Subcutaneous abdominal adipose tissue (tissue), 5 donors: ENCODE results near the gene JMJD1C.

Source experiments
- H3K27ac ChIP-seq: one replicate; pipeline ENCODE4 v1.7.0; 2013; ENCODE audit warnings: low read depth, mild to moderate bottlenecking, inconsistent platforms, low read length, moderate library complexity
- H3K27me3 ChIP-seq, 5 donors: one replicate each; pipeline ENCODE4 v1.7.0; 2013; ENCODE audit warnings: low read length in 5 of 5, inconsistent platforms in 1 of 5; ENCODE audit not compliant: control insufficient read depth in 5 of 5, insufficient read depth in 4 of 5
- H3K36me3 ChIP-seq, 5 donors: one replicate each; pipeline ENCODE4 v1.7.0; 2013; ENCODE audit warnings: low read length in 5 of 5; ENCODE audit not compliant: control insufficient read depth in 5 of 5, insufficient read depth in 5 of 5
- H3K4me1 ChIP-seq, 5 donors: one replicate each; pipeline ENCODE4 v1.7.0; 2013; ENCODE audit warnings: low read length in 5 of 5, mild to moderate bottlenecking in 3 of 5, moderate library complexity in 1 of 5; ENCODE audit not compliant: control insufficient read depth in 5 of 5, insufficient read depth in 5 of 5
- H3K4me3 ChIP-seq, 5 donors: one replicate each; pipeline ENCODE4 v1.7.0; 2013; ENCODE audit warnings: low read length in 5 of 5, low read depth in 1 of 5
- H3K9ac ChIP-seq, 5 donors: one replicate each; pipeline ENCODE4 v1.7.0; 2013; ENCODE audit warnings: low read length in 5 of 5, mild to moderate bottlenecking in 4 of 5, moderate library complexity in 3 of 5
- H3K9me3 ChIP-seq, 5 donors: one replicate each; pipeline ENCODE4 v1.7.0; 2013; ENCODE audit warnings: low read length in 5 of 5; ENCODE audit not compliant: control insufficient read depth in 5 of 5
- donor health status: healthy.
- donor health status: healthy.
- donor health status: healthy.
- donor health status: healthy.
- donor health status: healthy.

The JMJD1C gene

GRCh38 chr10:63145782-63146181, 320.0 kb downstream of the JMJD1C start:
- H3K9ac ChIP-seq: peak overlapping the region in 1 of 5 donors; percentile 59
- no peaks in the 10 kb centered on the region for H3K9me3 ChIP-seq
- no peak overlapping the region for H3K4me3 ChIP-seq
- H3K4me1 ChIP-seq: peaks cover 0 to 30% (median 15%) of the 10 kb centered on the region in 5 donors
- H3K27me3 ChIP-seq: no peaks in the 10 kb centered on the region
- H3K36me3 ChIP-seq: peaks cover 4 to 8% (median 5%) of the 10 kb centered on the region in 5 donors
- H3K27ac ChIP-seq: no peak overlapping the region

GRCh38 chr10:63143987-63144386, 321.8 kb downstream of the JMJD1C start:
- H3K4me3 ChIP-seq: no peak overlapping the region
- H3K27ac ChIP-seq: peak overlapping the region; percentile 30
- no peak overlapping the region for H3K9ac ChIP-seq
- peaks cover 0 to 10% (median 8%) of the 10 kb centered on the region in 5 donors for H3K36me3 ChIP-seq
- H3K27me3 ChIP-seq: no peaks in the 10 kb centered on the region
- peaks cover 0 to 30% (median 15%) of the 10 kb centered on the region in 5 donors for H3K4me1 ChIP-seq
- H3K9me3 ChIP-seq: no peaks in the 10 kb centered on the region

- H3K27ac ChIP-seq: no peak overlapping the region
- no peak overlapping the region for H3K9ac ChIP-seq
- no peaks in the 10 kb centered on the region for H3K27me3 ChIP-seq
- H3K4me3 ChIP-seq: no peak overlapping the region
- no peaks in the 10 kb centered on the region for H3K9me3 ChIP-seq
- peaks cover 0 to 10% (median 3%) of the 10 kb centered on the region in 5 donors for H3K36me3 ChIP-seq
- peaks cover 0 to 30% (median 21%) of the 10 kb centered on the region in 5 donors for H3K4me1 ChIP-seq
Observed at GRCh38 chr10:63142136-63142535, 323.6 kb downstream of the JMJD1C start.

GRCh38 chr10:63140077-63140476, 325.7 kb downstream of the JMJD1C start:
- Histone ChIP-seq H3K36me3 (peaks cover 0 to 10% (median 3%) of the 10 kb centered on the region in 5 donors), H3K4me3 (no peak overlapping the region), H3K27ac (peak overlapping the region; percentile 30), H3K9ac (no peak overlapping the region), H3K27me3 (no peaks in the 10 kb centered on the region), H3K4me1 (peaks cover 0 to 37% (median 24%) of the 10 kb centered on the region in 5 donors), H3K9me3 (no peaks in the 10 kb centered on the region)

GRCh38 chr10:63137306-63137705, 328.5 kb downstream of the JMJD1C start:
- Histone ChIP-seq H3K36me3 (peaks cover 0 to 10% (median 3%) of the 10 kb centered on the region in 5 donors), H3K27me3 (no peaks in the 10 kb centered on the region), H3K27ac (peak overlapping the region; percentile 32), H3K4me3 (no peak overlapping the region), H3K9ac (no peak overlapping the region), H3K4me1 (peaks cover 0 to 41% (median 33%) of the 10 kb centered on the region in 5 donors), H3K9me3 (no peaks in the 10 kb centered on the region)

DNA sequence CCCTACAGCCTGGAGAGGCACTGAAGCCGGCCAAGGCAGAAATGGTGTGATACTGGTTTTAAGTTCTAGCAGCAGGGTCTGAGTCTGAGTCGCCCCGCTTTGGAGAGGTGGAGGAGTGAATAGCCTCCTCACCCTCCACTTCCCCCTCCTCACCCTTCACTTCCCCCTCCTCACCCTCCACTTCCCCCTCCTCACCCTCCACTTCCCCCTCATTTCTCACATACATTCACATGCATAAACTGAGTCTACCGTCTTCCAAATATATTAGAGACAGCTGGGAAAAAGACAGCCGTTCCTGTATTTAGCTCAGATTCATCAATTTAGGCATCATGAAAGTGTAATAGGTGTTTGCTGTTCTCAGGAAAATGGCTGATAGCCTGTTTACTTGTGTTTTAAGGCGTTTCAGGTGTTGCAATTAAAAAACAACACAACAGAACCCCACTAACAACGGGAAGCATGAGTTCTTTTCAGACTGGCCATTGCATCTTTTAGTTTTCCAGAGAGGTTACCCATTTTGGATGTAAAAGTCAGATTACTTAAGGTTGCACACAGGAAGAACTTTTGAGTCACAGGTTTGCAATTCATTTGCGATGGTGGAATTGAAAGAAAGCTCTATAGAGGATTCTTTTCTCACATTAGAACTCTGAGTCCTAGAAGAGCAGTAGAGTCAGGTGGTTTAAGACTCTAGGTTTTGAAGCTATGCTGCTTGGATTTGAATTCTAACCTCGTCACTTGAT, 331.8 kb downstream of the JMJD1C start:
- no peaks in the 10 kb centered on the region for H3K36me3 ChIP-seq
- peak overlapping the region; percentile 89 to 95 (median 93) for H3K4me3 ChIP-seq
- peaks cover 0 to 37% (median 31%) of the 10 kb centered on the region in 5 donors for H3K4me1 ChIP-seq
- no peaks in the 10 kb centered on the region for H3K27me3 ChIP-seq
- no peaks in the 10 kb centered on the region for H3K9me3 ChIP-seq
- peak overlapping the region; percentile 79 to 98 (median 97) for H3K9ac ChIP-seq
- H3K27ac ChIP-seq: peak overlapping the region; percentile 94

- no peaks in the 10 kb centered on the region for H3K27me3 ChIP-seq
- H3K27ac ChIP-seq: peak within 1 kb of the TSS; percentile 94
- no peaks in the 10 kb centered on the region for H3K9me3 ChIP-seq
- H3K36me3 ChIP-seq: no peaks in the 10 kb centered on the region
- peak within 1 kb of the TSS; percentile 89 to 95 (median 93) for H3K4me3 ChIP-seq
- peaks cover 0 to 44% (median 36%) of the 10 kb centered on the region in 5 donors for H3K4me1 ChIP-seq
- H3K9ac ChIP-seq: peak within 1 kb of the TSS; percentile 79 to 98 (median 97)
Observed at GRCh38 chr10:63133056-63133820, 332.5 kb downstream of the JMJD1C start, which contains the start of gene NRBF2. NRBF2 (plus strand) TSS chr10:63133328; CDS start chr10:63133471, 143 bp downstream.

DNA sequence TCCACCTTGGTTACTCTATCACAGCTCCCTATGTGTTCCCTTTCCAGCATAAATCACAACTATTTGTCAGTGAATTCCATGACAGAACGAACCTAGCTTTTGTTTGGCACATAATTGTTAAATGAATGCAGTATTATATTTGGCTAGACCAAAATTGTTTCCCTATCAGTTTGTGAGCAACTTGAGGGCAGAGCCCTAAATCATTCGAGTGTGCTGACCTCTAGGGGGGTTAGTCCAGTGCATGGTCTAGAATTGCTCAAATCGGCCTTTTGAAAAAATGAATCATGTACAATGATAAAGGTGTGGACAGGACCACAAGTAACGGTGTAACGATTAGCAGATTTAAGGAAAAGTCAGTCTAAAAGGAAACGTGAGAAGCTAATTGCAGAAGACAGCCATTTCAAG, 333.1 kb downstream of the JMJD1C start:
- Histone ChIP-seq H3K4me1 (peaks cover 0 to 44% (median 33%) of the 10 kb centered on the region in 5 donors), H3K27me3 (no peaks in the 10 kb centered on the region), H3K9ac (no peak overlapping the region), H3K27ac (peak overlapping the region; percentile 94), H3K4me3 (peak overlapping the region; percentile 70 to 95 (median 93)), H3K9me3 (no peaks in the 10 kb centered on the region), H3K36me3 (no peaks in the 10 kb centered on the region)

GRCh38 chr10:63129888-63130287, 335.9 kb downstream of the JMJD1C start:
- H3K4me1 ChIP-seq: peaks cover 0 to 24% (median 21%) of the 10 kb centered on the region in 5 donors
- no peak overlapping the region for H3K9ac ChIP-seq
- no peaks in the 10 kb centered on the region for H3K27me3 ChIP-seq
- H3K4me3 ChIP-seq: no peak overlapping the region
- no peaks in the 10 kb centered on the region for H3K9me3 ChIP-seq
- H3K36me3 ChIP-seq: no peaks in the 10 kb centered on the region
- no peak overlapping the region for H3K27ac ChIP-seq

- H3K4me1 ChIP-seq: peaks cover 0 to 14% (median 6%) of the 10 kb centered on the region in 5 donors
- H3K4me3 ChIP-seq: no peak overlapping the region
- peak overlapping the region in 1 of 5 donors; percentile 40 for H3K9ac ChIP-seq
- no peaks in the 10 kb centered on the region for H3K36me3 ChIP-seq
- peak overlapping the region; percentile 79 for H3K27ac ChIP-seq
- no peaks in the 10 kb centered on the region for H3K27me3 ChIP-seq
- H3K9me3 ChIP-seq: no peaks in the 10 kb centered on the region
Observed at GRCh38 chr10:63128443-63128842, 337.3 kb downstream of the JMJD1C start.
